ENCODE data around the gene ALG12.
"Not testable (repeated sequence)": the region's sequence is repeated elsewhere in the genome, so short reads cannot be mapped to it uniquely, and the experiment has no call there.

Gene ALG12

DNA sequence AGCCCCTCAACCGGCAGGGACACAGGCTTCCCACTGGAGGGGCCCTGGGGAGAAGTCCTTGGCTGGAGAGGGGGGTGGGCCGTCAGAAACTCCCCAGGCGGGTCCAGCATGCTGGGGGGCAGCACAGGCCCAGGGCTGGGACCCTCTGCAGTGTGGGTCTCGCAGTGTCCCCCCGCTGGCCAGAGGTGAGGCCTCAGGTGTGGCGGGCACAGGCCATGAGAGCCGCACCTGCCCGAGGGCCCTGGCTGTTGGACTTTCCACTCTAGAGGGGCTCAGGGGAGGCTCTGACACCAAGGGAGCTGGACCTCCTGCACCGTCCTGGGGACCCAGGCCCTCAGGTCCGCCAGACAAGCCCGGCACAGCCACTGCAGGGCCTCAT, 31.7 kb upstream of the ALG12 start:
- no peaks in the 10 kb centered on the region for H3K9me3 ChIP-seq (ENCODE audit: control insufficient read depth in 1 of 2, low read length in 2 of 2)
- no peak overlapping the region for H3K4me3 ChIP-seq (ENCODE audit: low read depth in 1 of 2, low read length in 2 of 2)
- H3K27me3 ChIP-seq (ENCODE audit: low read depth, low read length) = no peaks in the 10 kb centered on the region
- no peaks in the 10 kb centered on the region for H3K36me3 ChIP-seq (ENCODE audit: control insufficient read depth in 1 of 2, insufficient read depth in 2 of 2, low read length in 2 of 2)
- peak overlapping the region; percentile 74 for H3K27ac ChIP-seq (ENCODE audit: low read length)
- H3K4me1 ChIP-seq (ENCODE audit: control insufficient read depth in 1 of 2, insufficient read depth in 2 of 2, low read length in 2 of 2) = peaks cover 4 to 22% of the 10 kb centered on the region in 2 donors

DNA sequence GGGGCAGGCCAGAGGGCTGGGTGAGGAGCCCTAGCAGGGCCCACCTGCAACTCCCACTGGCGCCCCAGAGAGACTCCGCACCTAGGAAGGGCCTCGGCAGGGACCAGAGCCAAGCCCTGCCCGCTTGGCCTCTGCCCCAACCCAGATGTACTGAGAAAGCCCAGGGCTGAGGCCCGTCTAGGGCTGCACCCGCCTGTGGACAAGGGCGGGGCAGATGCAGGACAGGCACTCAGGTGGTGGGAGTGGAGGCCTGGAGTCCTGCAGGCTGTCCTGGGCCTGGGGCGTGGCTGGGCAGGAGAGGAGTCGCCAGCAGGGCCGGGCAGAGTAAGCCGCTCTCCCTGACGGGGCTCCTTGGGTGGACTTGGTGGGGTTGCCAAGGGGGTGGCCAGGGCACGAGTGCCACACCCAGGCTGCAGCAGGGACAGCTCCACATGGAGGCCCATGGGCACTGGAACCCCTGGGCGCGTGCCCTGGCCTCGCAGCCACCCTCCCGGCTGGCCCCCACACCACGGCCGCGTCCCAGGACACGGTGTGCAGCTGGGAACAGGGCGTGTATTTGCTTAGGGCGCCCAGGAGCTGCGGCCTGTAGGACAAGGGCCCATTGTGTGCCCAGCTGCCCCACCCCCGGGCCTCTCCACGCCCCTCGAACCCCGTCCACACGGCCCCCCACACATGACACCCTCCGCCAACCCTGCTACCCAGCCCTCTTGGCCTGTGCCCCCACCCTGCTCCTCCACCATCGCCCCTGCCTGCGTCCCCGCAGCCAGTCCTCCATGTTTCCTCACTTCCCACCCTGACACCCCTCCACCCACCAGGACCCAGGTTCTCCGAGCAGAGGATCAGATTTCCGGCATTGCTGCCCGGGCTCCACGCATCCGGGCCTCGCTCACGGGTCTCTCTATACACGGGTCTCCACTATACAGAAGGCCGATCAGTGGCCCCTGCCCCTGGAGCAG, 31.0 kb upstream of the ALG12 start:
- H3K9me3 ChIP-seq (ENCODE audit: control insufficient read depth in 1 of 2, low read length in 2 of 2) = no peaks in the 10 kb centered on the region
- peak overlapping the region; percentile 77 for H3K27ac ChIP-seq (ENCODE audit: low read length)
- no peaks in the 10 kb centered on the region for H3K36me3 ChIP-seq (ENCODE audit: control insufficient read depth in 1 of 2, insufficient read depth in 2 of 2, low read length in 2 of 2)
- no peak overlapping the region for H3K4me3 ChIP-seq (ENCODE audit: low read depth in 1 of 2, low read length in 2 of 2)
- H3K4me1 ChIP-seq (ENCODE audit: control insufficient read depth in 1 of 2, insufficient read depth in 2 of 2, low read length in 2 of 2) = peaks cover 4 to 15% of the 10 kb centered on the region in 2 donors
- no peaks in the 10 kb centered on the region for H3K27me3 ChIP-seq (ENCODE audit: low read depth, low read length)

DNA sequence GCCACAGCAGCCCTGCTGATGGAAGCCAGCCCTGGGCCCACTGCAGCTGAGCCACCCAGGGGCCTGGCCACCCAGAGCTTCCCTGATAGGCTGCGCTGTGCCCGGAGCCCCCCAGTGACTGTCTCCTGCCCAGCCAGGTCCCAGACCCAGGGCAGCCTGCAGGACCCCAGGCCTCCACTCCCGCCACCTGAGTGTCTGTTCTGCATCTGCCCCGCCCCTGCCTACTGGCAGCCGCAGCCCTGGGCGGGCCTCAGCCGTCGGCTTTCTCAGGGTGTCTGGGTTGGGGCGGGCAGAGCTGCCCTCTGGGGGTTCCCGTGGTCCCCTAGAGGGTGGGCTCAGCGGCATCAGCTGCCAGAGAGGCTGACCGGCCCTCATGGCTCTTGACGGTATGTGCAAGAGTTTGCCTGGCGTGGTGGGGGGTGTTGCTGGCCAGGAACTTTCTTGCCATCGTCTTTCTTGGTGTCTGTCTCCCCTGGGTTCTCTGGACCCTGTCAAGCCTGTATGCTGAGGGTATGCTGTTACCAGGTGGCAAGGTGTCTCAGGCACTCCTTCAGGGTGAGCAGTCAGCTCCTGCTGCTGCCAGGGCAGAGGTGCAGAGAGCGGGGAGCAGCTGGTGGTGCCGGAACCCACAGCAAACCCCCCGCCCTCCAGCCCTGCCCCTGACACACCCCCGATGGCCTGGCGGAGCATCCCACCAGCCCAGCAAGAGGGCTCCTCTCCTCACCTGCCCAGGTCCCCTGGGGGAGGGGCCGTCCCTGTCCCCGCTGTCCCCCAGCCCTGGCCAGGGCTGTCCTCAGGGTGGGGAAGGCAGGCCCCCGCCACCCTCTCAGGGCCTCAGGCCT, 30.1 kb upstream of the ALG12 start:
- Histone ChIP-seq H3K27ac (ENCODE audit: low read length) (peak overlapping the region; percentile 77), H3K27me3 (ENCODE audit: low read depth, low read length) (no peaks in the 10 kb centered on the region), H3K36me3 (ENCODE audit: control insufficient read depth in 1 of 2, insufficient read depth in 2 of 2, low read length in 2 of 2) (no peaks in the 10 kb centered on the region), H3K9me3 (ENCODE audit: control insufficient read depth in 1 of 2, low read length in 2 of 2) (no peaks in the 10 kb centered on the region), H3K4me3 (ENCODE audit: low read depth in 1 of 2, low read length in 2 of 2) (peak overlapping the region in 1 of 2 donors; percentile 26), H3K4me1 (ENCODE audit: control insufficient read depth in 1 of 2, insufficient read depth in 2 of 2, low read length in 2 of 2) (peaks cover 4 to 14% of the 10 kb centered on the region in 2 donors)

GRCh38 chr22:49947296-49947622, 29.0 kb upstream of the ALG12 start:
- Histone ChIP-seq H3K27me3 (ENCODE audit: low read depth, low read length) (no peaks in the 10 kb centered on the region), H3K27ac (ENCODE audit: low read length) (no peak overlapping the region), H3K9me3 (ENCODE audit: control insufficient read depth in 1 of 2, low read length in 2 of 2) (no peaks in the 10 kb centered on the region), H3K4me1 (ENCODE audit: control insufficient read depth in 1 of 2, insufficient read depth in 2 of 2, low read length in 2 of 2) (peaks cover under 1 to 4% of the 10 kb centered on the region in 2 donors), H3K4me3 (ENCODE audit: low read depth in 1 of 2, low read length in 2 of 2) (no peak overlapping the region), H3K36me3 (ENCODE audit: control insufficient read depth in 1 of 2, insufficient read depth in 2 of 2, low read length in 2 of 2) (no peaks in the 10 kb centered on the region)

DNA sequence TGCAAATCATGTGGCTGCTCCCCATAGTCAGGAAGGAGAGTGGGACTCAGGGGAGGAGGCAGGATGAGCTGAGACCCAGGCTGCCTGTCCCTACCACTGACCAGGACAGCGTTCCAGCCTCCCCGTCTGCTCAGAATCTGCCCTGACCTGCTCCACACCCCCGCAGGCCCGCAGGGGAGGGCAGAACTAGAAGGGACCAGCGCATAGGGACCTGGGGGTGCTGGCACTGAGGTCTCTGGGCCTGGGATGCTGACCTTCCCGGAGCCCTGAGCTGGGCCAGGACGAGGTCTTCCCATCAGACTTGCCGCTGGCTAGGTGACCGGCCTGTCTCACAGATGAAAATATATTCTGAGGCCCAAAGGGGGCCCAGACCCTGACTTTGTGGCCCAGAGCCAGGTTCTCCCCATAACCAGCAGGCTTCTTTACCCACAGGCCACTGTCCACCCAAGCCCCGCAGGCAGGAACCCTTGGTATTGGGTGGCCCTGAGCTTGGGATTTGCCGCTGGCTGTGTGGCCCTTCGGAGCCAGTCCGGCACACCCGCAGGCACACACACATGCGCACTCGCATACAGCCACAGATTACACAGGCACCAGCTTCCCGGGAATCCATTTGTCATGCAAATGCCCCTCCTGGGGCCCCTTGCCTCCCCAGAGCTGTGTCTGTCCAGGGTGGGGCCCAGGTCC, 28.5 kb upstream of the ALG12 start:
- no peak overlapping the region for H3K27ac ChIP-seq (ENCODE audit: low read length)
- no peak overlapping the region for H3K4me3 ChIP-seq (ENCODE audit: low read depth in 1 of 2, low read length in 2 of 2)
- no peaks in the 10 kb centered on the region for H3K27me3 ChIP-seq (ENCODE audit: low read depth, low read length)
- no peaks in the 10 kb centered on the region for H3K9me3 ChIP-seq (ENCODE audit: control insufficient read depth in 1 of 2, low read length in 2 of 2)
- no peaks in the 10 kb centered on the region for H3K36me3 ChIP-seq (ENCODE audit: control insufficient read depth in 1 of 2, insufficient read depth in 2 of 2, low read length in 2 of 2)
- H3K4me1 ChIP-seq (ENCODE audit: control insufficient read depth in 1 of 2, insufficient read depth in 2 of 2, low read length in 2 of 2) = no peaks in the 10 kb centered on the region

DNA sequence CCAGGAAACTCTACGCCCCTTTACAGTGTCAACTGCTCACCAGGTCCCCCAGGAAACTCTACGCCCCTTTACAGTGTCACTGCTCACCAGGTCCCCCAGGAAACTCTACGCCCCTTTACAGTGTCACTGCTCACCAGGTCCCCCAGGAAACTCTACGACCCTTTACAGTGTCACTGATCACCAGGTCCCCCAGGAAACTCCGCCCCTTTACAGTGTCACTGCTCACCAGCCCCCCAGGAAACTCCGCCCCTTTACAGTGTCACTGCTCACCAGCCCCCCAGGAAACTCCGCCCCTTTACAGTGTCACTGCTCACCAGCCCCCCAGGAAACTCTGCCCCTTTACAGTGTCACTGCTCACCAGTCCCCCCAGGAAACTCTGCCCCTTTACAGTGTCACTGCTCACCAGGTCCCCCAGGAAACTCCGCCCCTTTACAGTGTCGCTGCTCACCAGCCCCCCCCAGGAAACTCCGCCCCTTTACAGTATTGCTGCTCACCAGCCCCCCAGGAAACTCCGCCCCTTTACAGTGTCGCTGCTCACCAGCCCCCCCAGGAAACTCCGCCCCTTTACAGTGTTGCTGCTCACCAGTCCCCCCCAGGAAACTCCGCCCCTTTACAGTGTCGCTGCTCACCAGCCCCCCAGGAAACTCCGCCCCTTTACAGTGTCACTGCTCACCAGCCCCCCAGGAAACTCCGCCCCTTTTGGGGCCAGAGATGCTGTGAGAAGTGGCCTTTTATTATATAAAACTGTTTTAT, 27.0 kb upstream of the ALG12 start:
- H3K27me3 ChIP-seq (ENCODE audit: low read depth, low read length); H3K27ac ChIP-seq (ENCODE audit: low read length); H3K4me1 ChIP-seq (ENCODE audit: control insufficient read depth in 1 of 2, insufficient read depth in 2 of 2, low read length in 2 of 2); H3K4me3 ChIP-seq (ENCODE audit: low read depth in 1 of 2, low read length in 2 of 2); H3K9me3 ChIP-seq (ENCODE audit: control insufficient read depth in 1 of 2, low read length in 2 of 2); H3K36me3 ChIP-seq (ENCODE audit: control insufficient read depth in 1 of 2, insufficient read depth in 2 of 2, low read length in 2 of 2): not testable (repeated sequence)

- H3K36me3 ChIP-seq (ENCODE audit: control insufficient read depth in 1 of 2, insufficient read depth in 2 of 2, low read length in 2 of 2) = no peaks in the 10 kb centered on the region
- no peaks in the 10 kb centered on the region for H3K9me3 ChIP-seq (ENCODE audit: control insufficient read depth in 1 of 2, low read length in 2 of 2)
- no peak overlapping the region for H3K27ac ChIP-seq (ENCODE audit: low read length)
- no peaks in the 10 kb centered on the region for H3K4me1 ChIP-seq (ENCODE audit: control insufficient read depth in 1 of 2, insufficient read depth in 2 of 2, low read length in 2 of 2)
- H3K27me3 ChIP-seq (ENCODE audit: low read depth, low read length) = no peaks in the 10 kb centered on the region
- no peak overlapping the region for H3K4me3 ChIP-seq (ENCODE audit: low read depth in 1 of 2, low read length in 2 of 2)
These were observed 26.2 kb upstream of the ALG12 start for GRCh38 chr22:49944399-49944891.

GRCh38 chr22:49943771-49944398, 25.6 kb upstream of the ALG12 start:
- no peak overlapping the region for H3K27ac ChIP-seq (ENCODE audit: low read length)
- H3K9me3 ChIP-seq (ENCODE audit: control insufficient read depth in 1 of 2, low read length in 2 of 2) = no peaks in the 10 kb centered on the region
- no peaks in the 10 kb centered on the region for H3K27me3 ChIP-seq (ENCODE audit: low read depth, low read length)
- no peaks in the 10 kb centered on the region for H3K36me3 ChIP-seq (ENCODE audit: control insufficient read depth in 1 of 2, insufficient read depth in 2 of 2, low read length in 2 of 2)
- H3K4me3 ChIP-seq (ENCODE audit: low read depth in 1 of 2, low read length in 2 of 2) = no peak overlapping the region
- no peaks in the 10 kb centered on the region for H3K4me1 ChIP-seq (ENCODE audit: control insufficient read depth in 1 of 2, insufficient read depth in 2 of 2, low read length in 2 of 2)

GRCh38 chr22:49943405-49943765, 25.1 kb upstream of the ALG12 start:
- Histone ChIP-seq H3K36me3 (ENCODE audit: control insufficient read depth in 1 of 2, insufficient read depth in 2 of 2, low read length in 2 of 2) (no peaks in the 10 kb centered on the region), H3K27ac (ENCODE audit: low read length) (no peak overlapping the region), H3K27me3 (ENCODE audit: low read depth, low read length) (no peaks in the 10 kb centered on the region), H3K9me3 (ENCODE audit: control insufficient read depth in 1 of 2, low read length in 2 of 2) (no peaks in the 10 kb centered on the region), H3K4me3 (ENCODE audit: low read depth in 1 of 2, low read length in 2 of 2) (no peak overlapping the region), H3K4me1 (ENCODE audit: control insufficient read depth in 1 of 2, insufficient read depth in 2 of 2, low read length in 2 of 2) (no peaks in the 10 kb centered on the region)

DNA sequence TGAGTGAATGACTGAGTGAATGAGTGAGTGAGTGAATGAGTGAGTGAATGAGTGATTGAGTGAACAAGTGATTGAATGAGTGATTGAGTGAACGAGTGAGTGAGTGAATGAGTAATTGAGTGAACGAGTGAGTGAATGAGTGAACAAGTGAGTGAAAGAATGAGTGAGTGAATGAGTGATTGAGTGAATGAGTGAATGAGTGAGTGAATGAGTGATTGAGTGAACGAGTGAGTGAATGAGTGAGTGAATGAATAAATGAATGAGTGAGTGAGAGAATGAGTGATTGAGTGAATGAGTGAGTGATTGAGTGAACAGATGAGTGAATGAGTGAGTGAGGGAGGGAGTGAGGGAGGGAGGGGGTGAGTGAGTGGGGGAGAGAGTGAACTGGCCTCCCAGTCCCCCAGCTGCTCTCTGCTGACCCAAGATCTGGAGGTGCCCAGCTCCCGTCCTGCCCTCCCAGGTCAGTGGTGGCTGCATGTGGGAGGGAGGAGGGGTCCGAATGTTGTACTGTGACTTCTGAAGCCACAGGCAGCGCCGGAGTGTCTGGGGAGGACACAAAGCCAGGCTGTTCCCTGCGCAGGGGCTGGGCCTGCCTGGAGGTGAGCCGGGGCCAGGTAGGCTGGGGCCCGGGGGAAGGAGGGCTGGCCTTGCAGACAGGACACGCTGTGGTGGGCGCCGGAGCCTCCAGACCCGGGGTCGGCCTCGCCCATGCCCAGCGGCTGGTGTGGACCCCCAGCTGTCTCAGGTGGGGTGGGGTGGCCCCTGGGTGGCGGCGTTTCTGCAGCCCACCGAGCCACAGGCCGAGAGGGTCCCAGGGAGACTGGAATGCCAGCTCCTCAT, 24.5 kb upstream of the ALG12 start:
- Histone ChIP-seq H3K4me1 (ENCODE audit: control insufficient read depth in 1 of 2, insufficient read depth in 2 of 2, low read length in 2 of 2) (no peaks in the 10 kb centered on the region), H3K4me3 (ENCODE audit: low read depth in 1 of 2, low read length in 2 of 2) (no peak overlapping the region), H3K27me3 (ENCODE audit: low read depth, low read length) (no peaks in the 10 kb centered on the region), H3K36me3 (ENCODE audit: control insufficient read depth in 1 of 2, insufficient read depth in 2 of 2, low read length in 2 of 2) (no peaks in the 10 kb centered on the region), H3K27ac (ENCODE audit: low read length) (no peak overlapping the region), H3K9me3 (ENCODE audit: control insufficient read depth in 1 of 2, low read length in 2 of 2) (no peaks in the 10 kb centered on the region)

Measured in muscle layer of duodenum (tissue), 2 donors.